K562 (cell line): ENCODE measurements around the gene SND1.

ENCODE experiments used
- ATF6 ChIP-seq: sonication (generic); formaldehyde crosslinking; IDR thresholded peaks from 2 replicates; pipeline ENCODE4 v1.4.0; 2020; ENCODE audit warnings: mild to moderate bottlenecking, missing genetic modification reagents
- EZH2 ChIP-seq: IDR thresholded peaks from 2 replicates; pipeline ENCODE4 v1.6.1; 2012; ENCODE audit warnings: low read depth, mild to moderate bottlenecking, inconsistent platforms, low read length, borderline replicate concordance
- KAT8 ChIP-seq: fragments of 450-650 bp; IDR thresholded peaks from 2 replicates; pipeline ENCODE4 v1.6.1; 2016; ENCODE audit warnings: low read depth, mild to moderate bottlenecking
- MIER1 ChIP-seq: fragments of 450-650 bp; IDR thresholded peaks from 2 replicates; pipeline ENCODE4 v1.6.1; 2016; ENCODE audit warnings: antibody characterized with exemption, mild to moderate bottlenecking, low read depth
- PHF20 ChIP-seq: fragments of 450-650 bp; IDR thresholded peaks from 2 replicates; pipeline ENCODE4 v1.6.1; 2018; ENCODE audit not compliant: partially characterized antibody
- SNRNP70 ChIP-seq: fragments of 200-400 bp; formaldehyde crosslinking; optimal IDR thresholded peaks from 2 replicates; pipeline ENCODE3; 2017; ENCODE audit warnings: low read depth, low read length
- STAG1 ChIP-seq: sonication (generic); formaldehyde crosslinking; IDR thresholded peaks from 2 replicates; pipeline ENCODE4 v1.5.0; 2020; ENCODE audit warnings: missing genetic modification reagents, borderline replicate concordance
- TBP ChIP-seq: optimal IDR thresholded peaks from 2 replicates; pipeline ENCODE3; 2011; ENCODE audit warnings: low read depth, low read length, improper control_type of control experiment
- TFE3 ChIP-seq: fragments of 450-650 bp; formaldehyde crosslinking; IDR thresholded peaks from 2 replicates; pipeline ENCODE4 v1.4.0; 2020; ENCODE audit warnings: mild to moderate bottlenecking, mixed read lengths
- ZNF165 ChIP-seq: fragments of 250-450 bp; sonication (Bioruptor Pico); IDR thresholded peaks from 2 replicates; pipeline ENCODE4 v1.4.0; 2020; ENCODE audit warnings: borderline replicate concordance
- ZNF311 ChIP-seq: fragments of 250-450 bp; sonication (Bioruptor Pico); IDR thresholded peaks from 2 replicates; pipeline ENCODE4 v1.4.0; 2020; ENCODE audit warnings: mild to moderate bottlenecking, moderate library complexity
- ZNF318 ChIP-seq, 2 experiments: fragments of 450-650 bp; IDR thresholded peaks; 2 replicates each; pipeline ENCODE4 v1.6.1; 2016; ENCODE audit warnings: mild to moderate bottlenecking in 2 of 2, borderline replicate concordance in 1 of 2, low read depth in 1 of 2, moderate library complexity in 1 of 2

GRCh38 chr7:127798769-127799372 is 146.9 kb downstream of the SND1 start:
- no peak for TF ChIP-seq ATF6
- TF ChIP-seq PHF20 = no peak
- no peak for TF ChIP-seq TBP
- no peak for TF ChIP-seq EZH2
- no peak for TF ChIP-seq TFE3
- no peak for TF ChIP-seq ZNF311 (CRISPR knock-in tag)
- TF ChIP-seq SNRNP70 = no peak
- TF ChIP-seq ZNF165 (CRISPR knock-in tag) = no peak
- no peak for TF ChIP-seq MIER1
- no peak for TF ChIP-seq STAG1 (CRISPR knock-in tag)
- no peak for TF ChIP-seq ZNF318 (IDR thresholded peaks at IDR 0.05; ENCODE audit: borderline replicate concordance in 1 of 2, low read depth in 1 of 2)
- no peak for TF ChIP-seq KAT8
